ENCODE results near the gene ECI1. TPM values are rescaled to one million over a fixed set of nuclear protein-coding genes. Genes with fewer than 3 reads are reported as not detected.
"Not testable (repeated sequence)": the region's sequence is repeated elsewhere in the genome, so short reads cannot be mapped to it uniquely, and the experiment has no call there.

Gene ECI1
- total RNA-seq, 2 donors from 2014 or later = 75.8 to 94.7 TPM

GRCh38 chr16:2205967-2206313, 45.4 kb downstream of the ECI1 start:
- Mint-ChIP-seq H3K27me3 (ENCODE audit: insufficient read depth) (peaks cover 22% of the 10 kb centered on the region), H3K27ac (peak overlapping the region; percentile 61), H3K4me1 (peaks cover 2% of the 10 kb centered on the region), H3K36me3 (ENCODE audit: low read depth) (peaks cover 21% of the 10 kb centered on the region), H3K4me3 (peak overlapping the region; percentile 68), H3K9me3 (peaks cover 5% of the 10 kb centered on the region)
- H3K4me1 ChIP-seq (ENCODE audit: control insufficient read depth, insufficient read depth, low read length) = no peaks in the 10 kb centered on the region
- H3K9me3 ChIP-seq (ENCODE audit: control insufficient read depth, low read length) = no peaks in the 10 kb centered on the region
- no peak for DNase-seq
- WGBS, 2 experiments (ENCODE audit: insufficient coverage in 1 of 2, insufficient read length in 1 of 2) = 0 to 26% methylated on average over 2 to 16 of the region's 16 CpGs
- peak overlapping the region; percentile 90 for H3K4me3 ChIP-seq (ENCODE audit: low read length)
- no peak for TF ChIP-seq CTCF (conservative IDR thresholded peaks at IDR 0.05)
- peaks cover 15% of the 10 kb centered on the region for H3K36me3 ChIP-seq (ENCODE audit: control insufficient read depth, insufficient read depth, low read length)
- H3K27me3 ChIP-seq (ENCODE audit: control insufficient read depth, insufficient read depth, low read length, poor library complexity, severe bottlenecking) = no peaks in the 10 kb centered on the region
- H3K27ac ChIP-seq (ENCODE audit: low read depth, low read length) = no peak overlapping the region
- H3K9ac ChIP-seq (ENCODE audit: extremely low read depth, low read length, poor library complexity, severe bottlenecking) = peak overlapping the region; percentile 15

GRCh38 chr16:2205104-2205966, 46.1 kb downstream of the ECI1 start, which contains the start of gene MLST8:
Gene MLST8, plus strand, starts transcription at chr16:2205454. Its CDS starts 632 bp downstream, at chr16:2206086.
- peaks cover 2% of the 10 kb centered on the region for H3K4me1 Mint-ChIP-seq
- H3K27ac Mint-ChIP-seq = peak within 1 kb of the TSS; percentile 75
- H3K36me3 ChIP-seq (ENCODE audit: control insufficient read depth, insufficient read depth, low read length) = peaks cover 15% of the 10 kb centered on the region
- H3K27ac ChIP-seq (ENCODE audit: low read depth, low read length) = peak within 1 kb of the TSS; percentile 68
- peaks cover 28% of the 10 kb centered on the region for H3K27me3 Mint-ChIP-seq (ENCODE audit: insufficient read depth)
- H3K4me1 ChIP-seq (ENCODE audit: control insufficient read depth, insufficient read depth, low read length) = no peaks in the 10 kb centered on the region
- H3K27me3 ChIP-seq (ENCODE audit: control insufficient read depth, insufficient read depth, low read length, poor library complexity, severe bottlenecking) = peaks cover 5% of the 10 kb centered on the region
- H3K9ac ChIP-seq (ENCODE audit: extremely low read depth, low read length, poor library complexity, severe bottlenecking) = peak within 1 kb of the TSS; percentile 55
- peak within 1 kb of the TSS; percentile 68 for H3K4me3 Mint-ChIP-seq
- H3K36me3 Mint-ChIP-seq (ENCODE audit: low read depth) = peaks cover 21% of the 10 kb centered on the region
- no peaks in the 10 kb centered on the region for H3K9me3 ChIP-seq (ENCODE audit: control insufficient read depth, low read length)
- H3K9me3 Mint-ChIP-seq = peaks cover 5% of the 10 kb centered on the region
- peak within 1 kb of the TSS; percentile 90 for H3K4me3 ChIP-seq (ENCODE audit: low read length)
- peak; percentile 43 for TF ChIP-seq CTCF (conservative IDR thresholded peaks at IDR 0.05)
- WGBS, 2 experiments (ENCODE audit: insufficient coverage in 1 of 2, insufficient read length in 1 of 2) = 1% methylated on average over 33 to 93 of the region's 93 CpGs
- peak; percentile 92 for DNase-seq

- peaks cover 5% of the 10 kb centered on the region for H3K9me3 Mint-ChIP-seq
- WGBS, 2 experiments (ENCODE audit: insufficient coverage in 1 of 2, insufficient read length in 1 of 2) = 84 to 96% methylated on average over 10 to 13 of the region's 13 CpGs
- peak overlapping the region; percentile 68 for H3K4me3 Mint-ChIP-seq
- no peaks in the 10 kb centered on the region for H3K9me3 ChIP-seq (ENCODE audit: control insufficient read depth, low read length)
- no peak overlapping the region for H3K27ac ChIP-seq (ENCODE audit: low read depth, low read length)
- peaks cover 21% of the 10 kb centered on the region for H3K36me3 Mint-ChIP-seq (ENCODE audit: low read depth)
- H3K4me1 Mint-ChIP-seq = peaks cover 2% of the 10 kb centered on the region
- H3K36me3 ChIP-seq (ENCODE audit: control insufficient read depth, insufficient read depth, low read length) = peaks cover 15% of the 10 kb centered on the region
- DNase-seq = no peak
- H3K4me1 ChIP-seq (ENCODE audit: control insufficient read depth, insufficient read depth, low read length) = no peaks in the 10 kb centered on the region
- no peak overlapping the region for H3K27ac Mint-ChIP-seq
- peaks cover 35% of the 10 kb centered on the region for H3K27me3 Mint-ChIP-seq (ENCODE audit: insufficient read depth)
- H3K27me3 ChIP-seq (ENCODE audit: control insufficient read depth, insufficient read depth, low read length, poor library complexity, severe bottlenecking) = peaks cover 10% of the 10 kb centered on the region
- TF ChIP-seq CTCF (conservative IDR thresholded peaks at IDR 0.05) = no peak
- H3K9ac ChIP-seq (ENCODE audit: extremely low read depth, low read length, poor library complexity, severe bottlenecking) = peak overlapping the region; percentile 55
- peak overlapping the region; percentile 90 for H3K4me3 ChIP-seq (ENCODE audit: low read length)
Measured at GRCh38 chr16:2204416-2205103, 46.8 kb downstream of the ECI1 start.

- not testable (repeated sequence) for H3K4me1 Mint-ChIP-seq; H3K9ac ChIP-seq (ENCODE audit: extremely low read depth, low read length, poor library complexity, severe bottlenecking); H3K36me3 ChIP-seq (ENCODE audit: control insufficient read depth, insufficient read depth, low read length); H3K4me3 ChIP-seq (ENCODE audit: low read length); DNase-seq; H3K27ac ChIP-seq (ENCODE audit: low read depth, low read length); H3K9me3 Mint-ChIP-seq; H3K9me3 ChIP-seq (ENCODE audit: control insufficient read depth, low read length); H3K4me1 ChIP-seq (ENCODE audit: control insufficient read depth, insufficient read depth, low read length); H3K27ac Mint-ChIP-seq
- peaks cover 49% of the 10 kb centered on the region for H3K27me3 Mint-ChIP-seq (ENCODE audit: insufficient read depth)
- H3K27me3 ChIP-seq (ENCODE audit: control insufficient read depth, insufficient read depth, low read length, poor library complexity, severe bottlenecking) = peaks cover 24% of the 10 kb centered on the region
- 95 to 100% methylated on average over 2 to 5 of the region's 8 CpGs for WGBS, 2 experiments (ENCODE audit: insufficient coverage in 1 of 2, insufficient read length in 1 of 2)
- peak overlapping the region; percentile 68 for H3K4me3 Mint-ChIP-seq
- peaks cover 18% of the 10 kb centered on the region for H3K36me3 Mint-ChIP-seq (ENCODE audit: low read depth)
Measured at GRCh38 chr16:2203119-2203688, 48.2 kb downstream of the ECI1 start.

Data from endodermal cell (in vitro differentiated cells).